GM21737 (cell line): ENCODE measurements around the gene ACP2.

Experiments used
- ATAC-seq: cut with Tn5 transposase; IDR thresholded peaks from one replicate; pipeline ENCODE4 v1.9.1; 2021; ENCODE audit warnings: mild to moderate bottlenecking, moderate library complexity; ENCODE audit not compliant: unreplicated experiment

Gene ACP2

GRCh38 chr11:47269002-47269828 lies 20.6 kb upstream of the ACP2 start:
- peak; percentile 47 for ATAC-seq

- ATAC-seq, result no peak
These were observed 19.9 kb upstream of the ACP2 start for GRCh38 chr11:47268448-47269001.

GRCh38 chr11:47267876-47268275 lies 19.3 kb upstream of the ACP2 start:
- no peak for ATAC-seq

GRCh38 chr11:47264521-47264920 lies 15.9 kb upstream of the ACP2 start:
- no peak for ATAC-seq

- no peak for ATAC-seq
These were observed 15.5 kb upstream of the ACP2 start for GRCh38 chr11:47264119-47264518.

GRCh38 chr11:47261291-47261800 lies 12.7 kb upstream of the ACP2 start:
- ATAC-seq, result no peak

- ATAC-seq, result no peak
These were observed 11.8 kb upstream of the ACP2 start for GRCh38 chr11:47260366-47260765.

- no peak for ATAC-seq
These were observed 10.8 kb upstream of the ACP2 start for GRCh38 chr11:47259232-47259977.

- no peak for ATAC-seq
These were observed 9.8 kb upstream of the ACP2 start for GRCh38 chr11:47258317-47258902.

GRCh38 chr11:47257517-47258316 lies 9.1 kb upstream of the ACP2 start, which contains the start of gene NR1H3:
TSS of gene NR1H3 (plus strand) at chr11:47257996. CDS start at chr11:47259217, 1,221 bp downstream.
- no peak for ATAC-seq

- no peak for ATAC-seq
These were observed 8.5 kb upstream of the ACP2 start for GRCh38 chr11:47257177-47257516.

GRCh38 chr11:47256374-47256773 lies 7.8 kb upstream of the ACP2 start:
- ATAC-seq, result no peak

GRCh38 chr11:47254386-47254785 lies 5.8 kb upstream of the ACP2 start:
- no peak for ATAC-seq

GRCh38 chr11:47253660-47254059 lies 5.0 kb upstream of the ACP2 start:
- no peak for ATAC-seq

- no peak for ATAC-seq
These were observed 3.1 kb upstream of the ACP2 start for GRCh38 chr11:47251751-47252150.

GRCh38 chr11:47249378-47249715 lies 733 bp upstream of the ACP2 start:
- ATAC-seq, result no peak

- peak; percentile 22 for ATAC-seq
These were observed 330 bp downstream of the ACP2 start for GRCh38 chr11:47248304-47248663.

- no peak for ATAC-seq
These were observed 1.1 kb downstream of the ACP2 start for GRCh38 chr11:47247502-47247901.

- ATAC-seq, result no peak
These were observed 2.8 kb downstream of the ACP2 start for GRCh38 chr11:47245611-47246357.
